Measurements from ENCODE around the gene SLC2A3. TPM values are rescaled to one million over a fixed set of nuclear protein-coding genes. Genes with fewer than 3 reads are reported as not detected.

Gene SLC2A3
- total RNA-seq, 1 experiment from 2014 or later: 10.5 TPM

DNA sequence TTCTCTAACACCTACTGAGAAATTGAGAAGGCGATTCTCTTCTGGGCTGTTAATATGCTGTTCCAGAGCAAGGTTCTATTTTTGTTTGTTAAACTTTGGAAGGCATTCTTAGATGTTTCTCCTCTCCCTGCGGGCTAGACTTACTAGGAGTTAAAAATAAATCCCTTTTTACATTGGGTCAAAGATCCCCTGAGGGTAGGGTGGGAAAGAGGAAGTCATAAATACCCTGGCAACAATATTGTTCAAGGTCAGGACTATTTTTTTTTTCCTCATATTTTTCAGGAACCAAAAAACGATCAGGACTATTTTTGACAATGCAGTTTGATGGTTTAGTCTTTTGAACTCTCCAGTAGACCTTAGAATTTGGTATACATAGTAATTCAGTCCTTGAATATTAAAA is 51.3 kb downstream of the SLC2A3 start:
- 0 out of 4 replicates have a peak, but pooled peaks cover 0 to 8% of the 10 kb centered on the region in 2 experiments for H3K4me1 ChIP-seq (ENCODE audit: control insufficient read depth in 1 of 2, insufficient read depth in 2 of 2, low read length in 2 of 2)
- H3K36me3 ChIP-seq (ENCODE audit: control insufficient read depth in 1 of 2, insufficient read depth in 2 of 2, low read length in 2 of 2): no peaks in the 10 kb centered on the region
- H3K4me3 ChIP-seq (replicated peaks in 1 of 2; ENCODE audit: low read depth in 1 of 2, low read length in 2 of 2): no peak overlapping the region
- no peak overlapping the region for H2AFZ ChIP-seq (ENCODE audit: low read depth, low read length, poor library complexity, severe bottlenecking)
- ChIA-PET POLR2A (no interaction called here), RAD21 (ENCODE audit: low non-redundant PET in 1 of 2, low total read pairs in 2 of 2, uncharacterized antibody in 2 of 2, unreplicated experiment in 2 of 2) (no interaction called here), CTCF (interaction anchor here (0.6 kb wide), 1 partner anchor 56 kb away, joined by 3 read pairs; no protein-coding TSS in a partner anchor)
- H3K9me3 ChIP-seq (ENCODE audit: control insufficient read depth in 1 of 2, insufficient read depth in 1 of 2, low read depth in 1 of 2, low read length in 2 of 2): no peaks in the 10 kb centered on the region
- intact Hi-C loops (cut with micrococcal nuclease): no loop called here
- H3K9ac ChIP-seq (ENCODE audit: low read length): no peak overlapping the region
- H3K79me2 ChIP-seq (ENCODE audit: insufficient read depth, low read length): no peaks in the 10 kb centered on the region
- no peak overlapping the region for H3K4me2 ChIP-seq (ENCODE audit: low read length)
- H3K27me3 ChIP-seq (ENCODE audit: insufficient read depth, low read length): no peaks in the 10 kb centered on the region
- ATAC-seq: no peak
- no peaks in the 10 kb centered on the region for H3K9me2 ChIP-seq (ENCODE audit: insufficient read depth)
- no TSS peak for BruUV-seq (replicated peaks)
- TF ChIP-seq, protein P1, sequence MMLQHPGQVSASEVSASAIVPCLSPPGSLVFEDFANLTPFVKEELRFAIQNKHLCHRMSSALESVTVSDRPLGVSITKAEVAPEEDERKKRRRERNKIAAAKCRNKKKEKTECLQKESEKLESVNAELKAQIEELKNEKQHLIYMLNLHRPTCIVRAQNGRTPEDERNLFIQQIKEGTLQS (IDR thresholded peaks at IDR 0.05): no peak
- no peak for TF ChIP-seq POLR2AphosphoS5 (IDR thresholded peaks at IDR 0.05; ENCODE audit: low read depth, low read length)
- no peak for TF ChIP-seq ELF1 (IDR thresholded peaks at IDR 0.05; ENCODE audit: borderline replicate concordance, low read depth)
- TF ChIP-seq, protein P2, sequence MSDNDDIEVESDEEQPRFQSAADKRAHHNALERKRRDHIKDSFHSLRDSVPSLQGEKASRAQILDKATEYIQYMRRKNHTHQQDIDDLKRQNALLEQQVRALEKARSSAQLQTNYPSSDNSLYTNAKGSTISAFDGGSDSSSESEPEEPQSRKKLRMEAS (IDR thresholded peaks at IDR 0.05): no peak
- TF ChIP-seq SIN3A (IDR thresholded peaks at IDR 0.05; ENCODE audit: low read depth): no peak
- no peak for TF ChIP-seq EZH2 (IDR thresholded peaks at IDR 0.05)
- TF ChIP-seq, protein P3, sequence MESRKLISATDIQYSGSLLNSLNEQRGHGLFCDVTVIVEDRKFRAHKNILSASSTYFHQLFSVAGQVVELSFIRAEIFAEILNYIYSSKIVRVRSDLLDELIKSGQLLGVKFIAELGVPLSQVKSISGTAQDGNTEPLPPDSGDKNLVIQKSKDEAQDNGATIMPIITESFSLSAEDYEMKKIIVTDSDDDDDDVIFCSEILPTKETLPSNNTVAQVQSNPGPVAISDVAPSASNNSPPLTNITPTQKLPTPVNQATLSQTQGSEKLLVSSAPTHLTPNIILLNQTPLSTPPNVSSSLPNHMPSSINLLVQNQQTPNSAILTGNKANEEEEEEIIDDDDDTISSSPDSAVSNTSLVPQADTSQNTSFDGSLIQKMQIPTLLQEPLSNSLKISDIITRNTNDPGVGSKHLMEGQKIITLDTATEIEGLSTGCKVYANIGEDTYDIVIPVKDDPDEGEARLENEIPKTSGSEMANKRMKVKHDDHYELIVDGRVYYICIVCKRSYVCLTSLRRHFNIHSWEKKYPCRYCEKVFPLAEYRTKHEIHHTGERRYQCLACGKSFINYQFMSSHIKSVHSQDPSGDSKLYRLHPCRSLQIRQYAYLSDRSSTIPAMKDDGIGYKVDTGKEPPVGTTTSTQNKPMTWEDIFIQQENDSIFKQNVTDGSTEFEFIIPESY (IDR thresholded peaks at IDR 0.05; ENCODE audit: extremely low read depth, insufficient replicate concordance, low read length): no peak
- no peak for TF ChIP-seq JUND (IDR thresholded peaks at IDR 0.05)
- no peak for TF ChIP-seq SP1 (IDR thresholded peaks at IDR 0.05; ENCODE audit: low read depth)
- TF ChIP-seq RAD21 (IDR thresholded peaks at IDR 0.05; ENCODE audit: low read depth): no peak
- TF ChIP-seq, protein P4, sequence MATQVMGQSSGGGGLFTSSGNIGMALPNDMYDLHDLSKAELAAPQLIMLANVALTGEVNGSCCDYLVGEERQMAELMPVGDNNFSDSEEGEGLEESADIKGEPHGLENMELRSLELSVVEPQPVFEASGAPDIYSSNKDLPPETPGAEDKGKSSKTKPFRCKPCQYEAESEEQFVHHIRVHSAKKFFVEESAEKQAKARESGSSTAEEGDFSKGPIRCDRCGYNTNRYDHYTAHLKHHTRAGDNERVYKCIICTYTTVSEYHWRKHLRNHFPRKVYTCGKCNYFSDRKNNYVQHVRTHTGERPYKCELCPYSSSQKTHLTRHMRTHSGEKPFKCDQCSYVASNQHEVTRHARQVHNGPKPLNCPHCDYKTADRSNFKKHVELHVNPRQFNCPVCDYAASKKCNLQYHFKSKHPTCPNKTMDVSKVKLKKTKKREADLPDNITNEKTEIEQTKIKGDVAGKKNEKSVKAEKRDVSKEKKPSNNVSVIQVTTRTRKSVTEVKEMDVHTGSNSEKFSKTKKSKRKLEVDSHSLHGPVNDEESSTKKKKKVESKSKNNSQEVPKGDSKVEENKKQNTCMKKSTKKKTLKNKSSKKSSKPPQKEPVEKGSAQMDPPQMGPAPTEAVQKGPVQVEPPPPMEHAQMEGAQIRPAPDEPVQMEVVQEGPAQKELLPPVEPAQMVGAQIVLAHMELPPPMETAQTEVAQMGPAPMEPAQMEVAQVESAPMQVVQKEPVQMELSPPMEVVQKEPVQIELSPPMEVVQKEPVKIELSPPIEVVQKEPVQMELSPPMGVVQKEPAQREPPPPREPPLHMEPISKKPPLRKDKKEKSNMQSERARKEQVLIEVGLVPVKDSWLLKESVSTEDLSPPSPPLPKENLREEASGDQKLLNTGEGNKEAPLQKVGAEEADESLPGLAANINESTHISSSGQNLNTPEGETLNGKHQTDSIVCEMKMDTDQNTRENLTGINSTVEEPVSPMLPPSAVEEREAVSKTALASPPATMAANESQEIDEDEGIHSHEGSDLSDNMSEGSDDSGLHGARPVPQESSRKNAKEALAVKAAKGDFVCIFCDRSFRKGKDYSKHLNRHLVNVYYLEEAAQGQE (IDR thresholded peaks at IDR 0.05; ENCODE audit: low read depth): no peak
- TF ChIP-seq FOSL1 (IDR thresholded peaks at IDR 0.05; ENCODE audit: low read depth): no peak
- TF ChIP-seq TCF7L2 (IDR thresholded peaks at IDR 0.05; ENCODE audit: borderline replicate concordance, extremely low read depth, insufficient read depth, insufficient read length): no peak
- no peak for TF ChIP-seq CBX3 (IDR thresholded peaks at IDR 0.05; ENCODE audit: low read depth)
- TF ChIP-seq, protein P5, sequence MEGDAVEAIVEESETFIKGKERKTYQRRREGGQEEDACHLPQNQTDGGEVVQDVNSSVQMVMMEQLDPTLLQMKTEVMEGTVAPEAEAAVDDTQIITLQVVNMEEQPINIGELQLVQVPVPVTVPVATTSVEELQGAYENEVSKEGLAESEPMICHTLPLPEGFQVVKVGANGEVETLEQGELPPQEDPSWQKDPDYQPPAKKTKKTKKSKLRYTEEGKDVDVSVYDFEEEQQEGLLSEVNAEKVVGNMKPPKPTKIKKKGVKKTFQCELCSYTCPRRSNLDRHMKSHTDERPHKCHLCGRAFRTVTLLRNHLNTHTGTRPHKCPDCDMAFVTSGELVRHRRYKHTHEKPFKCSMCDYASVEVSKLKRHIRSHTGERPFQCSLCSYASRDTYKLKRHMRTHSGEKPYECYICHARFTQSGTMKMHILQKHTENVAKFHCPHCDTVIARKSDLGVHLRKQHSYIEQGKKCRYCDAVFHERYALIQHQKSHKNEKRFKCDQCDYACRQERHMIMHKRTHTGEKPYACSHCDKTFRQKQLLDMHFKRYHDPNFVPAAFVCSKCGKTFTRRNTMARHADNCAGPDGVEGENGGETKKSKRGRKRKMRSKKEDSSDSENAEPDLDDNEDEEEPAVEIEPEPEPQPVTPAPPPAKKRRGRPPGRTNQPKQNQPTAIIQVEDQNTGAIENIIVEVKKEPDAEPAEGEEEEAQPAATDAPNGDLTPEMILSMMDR (IDR thresholded peaks at IDR 0.05 in 2 of 3, conservative IDR thresholded peaks at IDR 0.05 in 1 of 3; ENCODE audit: borderline replicate concordance in 1 of 3, insufficient read depth in 1 of 3, low read depth in 2 of 3, low read length in 2 of 3): no peak
- no peak for TF ChIP-seq POLR2A (IDR thresholded peaks at IDR 0.05; ENCODE audit: borderline replicate concordance, extremely low read depth, insufficient read depth, insufficient read length)
- no peak for TF ChIP-seq ZNF274 (IDR thresholded peaks at IDR 0.05; ENCODE audit: low read depth, low read length)
- TF ChIP-seq EZH2phosphoT487 (IDR thresholded peaks at IDR 0.05; ENCODE audit: borderline replicate concordance): no peak
- no peak overlapping the region for H3K27ac ChIP-seq (ENCODE audit: low read depth, low read length)
- H4K20me1 ChIP-seq (ENCODE audit: insufficient read depth): no peaks in the 10 kb centered on the region
- no peak for DNase-seq (ENCODE audit: low read depth, low spot score)

Data from HCT116 (cell line).